HepG2 (cell line): ENCODE measurements around the gene APOA1. TPM values are rescaled to one million over a fixed set of nuclear protein-coding genes. Genes with fewer than 3 reads are reported as not detected.

Experiments
- ATAC-seq: fragments of 200-7000 bp; cut with Tn5 transposase; 3 replicates; pipeline ENCODE4 v1.9.1; 2020; ENCODE audit warnings: mild to moderate bottlenecking, moderate library complexity
- BruUV-seq: library from RNA; stranded (reverse); fragments of 400-500 nt; replicated peaks from 2 replicates; lab custom pipeline; 2021; lab: Mats Ljungman, UMichigan
- CTCF ChIA-PET: fragments of 300-600 bp; formaldehyde crosslinking; extraction: SDS; loops from one replicate; lab custom pipeline; 2021; ENCODE audit warnings: low total read pairs, inconsistent platforms, low intra/inter-chr PET ratio; lab: Yijun Ruan, JAX
- POLR2A ChIA-PET: fragments of 350-600 bp; sonication (Branson Sonifier 250); formaldehyde crosslinking; loops from one replicate; lab custom pipeline; 2020; ENCODE audit warnings: antibody characterized with exemption, inconsistent platforms; lab: Yijun Ruan, JAX
- DNase-seq: peaks from one replicate; pipeline ENCODE4 v3.0.0-alpha.2; 2015; ENCODE audit warnings: low spot score
- FAIRE-seq: peaks from 3 replicates; lab custom pipeline; 2011; peaks lifted over from hg19 to GRCh38; lab: Jason Lieb, UNC
- H2AFZ ChIP-seq: one replicate; pipeline ENCODE4 v1.6.1; 2011; ENCODE audit warnings: low read length, inconsistent platforms
- H3K27ac ChIP-seq: fragments of 300-600 bp; 3 replicates; pipeline ENCODE4 v1.8.0; 2011; ENCODE audit warnings: mixed run types, mild to moderate bottlenecking, mixed read lengths, low read length, inconsistent platforms; ENCODE audit not compliant: insufficient read depth; ENCODE audit errors: extremely low read length
- H3K27me3 ChIP-seq, 2 experiments: fragments of 200-600 bp in 1 of 2; 2 replicates in 1 of 2; 3 replicates in 1 of 2; pipeline versions ENCODE4 v1.6.0 to v1.8.0; 2011; ENCODE audit warnings: low read length in 2 of 2, mild to moderate bottlenecking in 2 of 2, moderate library complexity in 2 of 2, inconsistent platforms in 1 of 2; ENCODE audit not compliant: insufficient read depth in 2 of 2, control insufficient read depth in 1 of 2
- H3K36me3 ChIP-seq, 2 experiments: fragments of 200-600 bp in 1 of 2; replicated peaks in 1 of 2; 2 replicates in 1 of 2; 3 replicates in 1 of 2; pipeline versions ENCODE4 v1.5.1 to v1.8.0; 2011; ENCODE audit warnings: low read length in 2 of 2, inconsistent platforms in 1 of 2; ENCODE audit not compliant: insufficient read depth in 2 of 2, control insufficient read depth in 1 of 2
- H3K4me1 ChIP-seq: 2 replicates; pipeline ENCODE4 v1.5.1; 2012; ENCODE audit warnings: low read length, inconsistent platforms; ENCODE audit not compliant: insufficient read depth
- H3K4me2 ChIP-seq: 2 replicates; pipeline ENCODE4 v1.6.0; 2011; ENCODE audit warnings: low read depth, low read length, inconsistent platforms
- H3K4me3 ChIP-seq, 3 experiments: fragments of 200-600 bp in 1 of 3; sonication (generic), shearing (Covaris generic) in 1 of 3; replicated peaks in 1 of 3; 2 replicates each; pipeline ENCODE4 v1.5.1; 2011 to 2016; ENCODE audit warnings: low read length in 3 of 3, inconsistent platforms in 2 of 3, low read depth in 2 of 3, mild to moderate bottlenecking in 2 of 3, control low read depth in 1 of 3, mixed read lengths in 1 of 3; ENCODE audit not compliant: insufficient read depth in 1 of 3
- H3K79me2 ChIP-seq: one replicate; pipeline ENCODE4 v1.6.1; 2011; ENCODE audit warnings: low read length, inconsistent platforms; ENCODE audit not compliant: insufficient read depth
- H3K9ac ChIP-seq: 2 replicates; pipeline ENCODE4 v1.6.0; 2011; ENCODE audit warnings: mild to moderate bottlenecking, low read depth, low read length, inconsistent platforms; ENCODE audit not compliant: insufficient read depth
- H3K9me3 ChIP-seq: 2 replicates; pipeline ENCODE4 v1.5.1; 2012; ENCODE audit warnings: mild to moderate bottlenecking, low read length
- H4K20me1 ChIP-seq: 2 replicates; pipeline ENCODE4 v1.6.0; 2011; ENCODE audit warnings: inconsistent platforms, mild to moderate bottlenecking, low read length, moderate library complexity; ENCODE audit not compliant: insufficient read depth
- CHD4 ChIP-seq: fragments of 200-600 bp; sonication (generic); IDR thresholded peaks from 2 replicates; pipeline ENCODE4 v1.7.0; 2017; ENCODE audit warnings: mild to moderate bottlenecking, low read length, borderline replicate concordance
- DRAP1 ChIP-seq: IDR thresholded peaks from 2 replicates; pipeline ENCODE4 v1.6.1; 2016; ENCODE audit warnings: missing genetic modification reagents, missing compliant biosample characterization
- GATA4 ChIP-seq: sonication (generic); IDR thresholded peaks from 2 replicates; pipeline ENCODE4 v1.6.1; 2016; ENCODE audit warnings: antibody characterized with exemption, low read depth, borderline replicate concordance
- GATAD1 ChIP-seq: IDR thresholded peaks from 2 replicates; pipeline ENCODE4 v1.6.1; 2016; ENCODE audit warnings: missing genetic modification reagents, missing compliant biosample characterization
- HOXA9 ChIP-seq: sonication (generic); formaldehyde crosslinking; IDR thresholded peaks from 2 replicates; pipeline ENCODE4 v1.8.1; 2022; ENCODE audit warnings: missing genetic modification reagents, mild to moderate bottlenecking, moderate library complexity, borderline replicate concordance
- KLF9 ChIP-seq: IDR thresholded peaks from 2 replicates; pipeline ENCODE4 v1.6.1; 2016; ENCODE audit warnings: low read depth
- KMT2A ChIP-seq: sonication (generic); formaldehyde crosslinking; IDR thresholded peaks from 2 replicates; pipeline ENCODE4 v1.4.0; 2020; ENCODE audit warnings: missing genetic modification reagents
- MYPOP ChIP-seq: sonication (generic); formaldehyde crosslinking; IDR thresholded peaks from 2 replicates; pipeline ENCODE4 v1.8.1; 2023; ENCODE audit warnings: mild to moderate bottlenecking, moderate library complexity, missing genetic modification reagents
- NFE2L1 ChIP-seq: sonication (generic); formaldehyde crosslinking; IDR thresholded peaks from 2 replicates; pipeline ENCODE4 v1.4.0; 2020; ENCODE audit warnings: missing genetic modification reagents, mild to moderate bottlenecking, borderline replicate concordance
- SKIL ChIP-seq: sonication (generic); formaldehyde crosslinking; IDR thresholded peaks from 2 replicates; pipeline ENCODE4 v1.8.0; 2022; ENCODE audit warnings: missing genetic modification reagents, mild to moderate bottlenecking, moderate library complexity, borderline replicate concordance
- TMF1 ChIP-seq: sonication (generic); formaldehyde crosslinking; IDR thresholded peaks from 2 replicates; pipeline ENCODE4 v1.8.1; 2022; ENCODE audit warnings: low read depth, missing genetic modification reagents
- ZBTB20 ChIP-seq: sonication (generic); formaldehyde crosslinking; IDR thresholded peaks from 2 replicates; pipeline ENCODE4 v1.8.1; 2023; ENCODE audit warnings: missing genetic modification reagents, low read depth, mild to moderate bottlenecking, borderline replicate concordance
- ZFP62 ChIP-seq: sonication (generic); formaldehyde crosslinking; IDR thresholded peaks from 2 replicates; pipeline ENCODE4 v1.4.0; 2020; ENCODE audit warnings: missing genetic modification reagents
- ZNF503 ChIP-seq: sonication (generic); formaldehyde crosslinking; IDR thresholded peaks from 2 replicates; pipeline ENCODE4 v1.4.0; 2020; ENCODE audit warnings: missing genetic modification reagents
- ZNF780A ChIP-seq: sonication (generic); formaldehyde crosslinking; IDR thresholded peaks from 2 replicates; pipeline ENCODE4 v1.8.0; 2022; ENCODE audit warnings: mild to moderate bottlenecking, missing genetic modification reagents, moderate library complexity
- WGBS: methylation state at CpG from one replicate; pipeline ENCODE4 v1.1.6; 2017; ENCODE audit warnings: low lambda C conversion rate; 5-methylcytosine and 5-hydroxymethylcytosine counted together
- in situ Hi-C: cut with HindIII; loops from 2 replicates; pipeline ENCODE4 v1.10.0; 2017; ENCODE audit warnings: low pct_unique_long_range_greater_than_20kb; ENCODE audit not compliant: extremely low pct_ligation_motif_present
- intact Hi-C: fragments of 100-400 bp; cut with micrococcal nuclease; formaldehyde crosslinking; loops from one replicate; pipeline ENCODE4 v1.10.0; 2022; ENCODE audit not compliant: unreplicated experiment
- polyA plus RNA-seq, 8 experiments: library from polyadenylated mRNA; depleted of rRNA in 3 of 8; stranded (reverse) in 7 of 8; unstranded in 1 of 8; fragments of >200 nt; fragmentation: Illumina TruSeq in 4 of 8; extraction: Trizol in 4 of 8; gene quantifications; 2 replicates each; pipeline versions ENCODE4 v1.2.1 to v1.2.3, GENCODE V29; 2011 to 2016; ENCODE audit warnings: low read depth in 4 of 8, missing spikeins in 1 of 8, mixed read lengths in 1 of 8; ENCODE audit not compliant: insufficient read depth in 1 of 8
- total RNA-seq, 5 experiments: library from RNA; depleted of rRNA; stranded (reverse); fragments of >200 nt; fragmentation: Illumina TruSeq; extraction: Trizol; gene quantifications; 2 replicates each; pipeline ENCODE4 v1.2.3, GENCODE V29; 2016; ENCODE audit warnings: low read depth in 1 of 5

The APOA1 gene
- total and polyA plus RNA-seq, 2 of the 13 experiments (the other 11 are each of a cell fraction or from before 2014, with no cell fraction given): 1,973 to 5,485 TPM

- TF ChIP-seq ZFP62 (CRISPR knock-in tag): no peak
- no peak for TF ChIP-seq ZNF503 (CRISPR knock-in tag)
- TF ChIP-seq KLF9 (CRISPR knock-in tag): no peak
- TF ChIP-seq CHD4: no peak
- TF ChIP-seq DRAP1 (CRISPR knock-in tag): peak; percentile 52; the same call in 1 of the 2 replicates
- TF ChIP-seq SKIL: peak; percentile 33; the same call in 1 of the 2 replicates
- no peak for TF ChIP-seq NFE2L1 (CRISPR knock-in tag)
Observed at GRCh38 chr11:116833816-116834534, 3.4 kb downstream of the APOA1 start (continued).

- peaks cover 9% of the 10 kb centered on the region; the same call in 1 of the 2 replicates for H4K20me1 ChIP-seq
- WGBS: 74% methylated on average over 10 of the region's 10 CpGs
- H3K9ac ChIP-seq: peak overlapping the region; percentile 24; the same call in 1 of the 2 replicates
- ATAC-seq (no peak), DNase-seq (no peak), FAIRE-seq (peak; percentile 4)
- no TSS peak for BruUV-seq
- in situ Hi-C loops (no loop called here), intact Hi-C loops (no loop called here)
- CTCF ChIA-PET: no interaction called here
- peak overlapping the region; percentile 79 for H3K4me2 ChIP-seq
- no peak overlapping the region for H2AFZ ChIP-seq
- peaks cover 52% of the 10 kb centered on the region for H3K79me2 ChIP-seq
- H3K27ac ChIP-seq: peak overlapping the region; percentile 99
- no peaks in the 10 kb centered on the region for H3K9me3 ChIP-seq
- peaks cover 85% of the 10 kb centered on the region for H3K4me1 ChIP-seq
- H3K27me3 ChIP-seq: no peaks in the 10 kb centered on the region
- no peak overlapping the region for H3K4me3 ChIP-seq
- POLR2A ChIA-PET: interaction anchor here (1.0 to 18.4 kb wide), 12 partner anchors 7 to 312 kb away, joined by 3 to 1365 read pairs (median 34); partner anchors contain the start of genes APOA4, APOA5, APOC3 and BUD13
- no peaks in the 10 kb centered on the region; a peak in 2 of 5 replicates for H3K36me3 ChIP-seq
- TF ChIP-seq KMT2A (0 out of 2 replicates have a peak, but pooled peaks have one; percentile 1), GATA4 (no peak), ZNF780A (0 out of 2 replicates have a peak, but pooled peaks have one; percentile 12), ZBTB20 (CRISPR knock-in tag) (0 out of 2 replicates have a peak, but pooled peaks have one; percentile 23), TMF1 (no peak), MYPOP (CRISPR knock-in tag) (no peak), HOXA9 (CRISPR knock-in tag) (peak; percentile 73; the same call in 1 of the 2 replicates), GATAD1 (CRISPR knock-in tag) (0 out of 2 replicates have a peak, but pooled peaks have one; percentile 11)
Observed at GRCh38 chr11:116833491-116833815, 4.0 kb downstream of the APOA1 start.
